GF-D8 (cell line): ENCODE measurements around the gene ZGRF1.
"Not testable (repeated sequence)": the region's sequence is repeated elsewhere in the genome, so short reads cannot be mapped to it uniquely, and the experiment has no call there.

Experiments
- DNase-seq: peaks from one replicate; lab custom pipeline; 2025; lab: John Stamatoyannopoulos, UW

ZGRF1 gene, protein sequence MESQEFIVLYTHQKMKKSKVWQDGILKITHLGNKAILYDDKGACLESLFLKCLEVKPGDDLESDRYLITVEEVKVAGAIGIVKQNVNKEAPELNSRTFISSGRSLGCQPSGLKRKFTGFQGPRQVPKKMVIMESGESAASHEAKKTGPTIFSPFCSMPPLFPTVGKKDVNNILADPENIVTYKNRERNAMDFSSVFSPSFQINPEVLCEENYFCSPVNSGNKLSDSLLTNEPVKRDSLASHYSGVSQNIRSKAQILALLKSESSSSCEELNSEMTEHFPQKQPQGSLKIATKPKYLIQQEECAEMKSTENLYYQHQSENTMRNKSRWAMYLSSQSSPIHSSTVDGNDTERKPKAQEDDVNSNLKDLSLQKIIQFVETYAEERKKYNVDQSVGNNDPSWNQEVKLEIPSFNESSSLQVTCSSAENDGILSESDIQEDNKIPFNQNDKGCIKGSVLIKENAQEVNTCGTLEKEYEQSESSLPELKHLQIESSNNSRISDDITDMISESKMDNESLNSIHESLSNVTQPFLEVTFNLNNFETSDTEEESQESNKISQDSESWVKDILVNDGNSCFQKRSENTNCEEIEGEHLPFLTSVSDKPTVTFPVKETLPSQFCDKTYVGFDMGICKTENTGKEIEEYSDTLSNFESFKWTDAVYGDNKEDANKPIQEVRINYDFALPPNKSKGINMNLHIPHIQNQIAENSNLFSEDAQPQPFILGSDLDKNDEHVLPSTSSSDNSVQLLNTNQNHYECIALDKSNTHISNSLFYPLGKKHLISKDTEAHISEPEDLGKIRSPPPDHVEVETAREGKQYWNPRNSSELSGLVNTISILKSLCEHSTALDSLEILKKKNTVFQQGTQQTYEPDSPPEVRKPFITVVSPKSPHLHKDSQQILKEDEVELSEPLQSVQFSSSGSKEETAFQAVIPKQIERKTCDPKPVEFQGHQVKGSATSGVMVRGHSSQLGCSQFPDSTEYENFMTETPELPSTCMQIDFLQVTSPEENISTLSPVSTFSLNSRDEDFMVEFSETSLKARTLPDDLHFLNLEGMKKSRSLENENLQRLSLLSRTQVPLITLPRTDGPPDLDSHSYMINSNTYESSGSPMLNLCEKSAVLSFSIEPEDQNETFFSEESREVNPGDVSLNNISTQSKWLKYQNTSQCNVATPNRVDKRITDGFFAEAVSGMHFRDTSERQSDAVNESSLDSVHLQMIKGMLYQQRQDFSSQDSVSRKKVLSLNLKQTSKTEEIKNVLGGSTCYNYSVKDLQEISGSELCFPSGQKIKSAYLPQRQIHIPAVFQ (N-terminal part only)

DNA sequence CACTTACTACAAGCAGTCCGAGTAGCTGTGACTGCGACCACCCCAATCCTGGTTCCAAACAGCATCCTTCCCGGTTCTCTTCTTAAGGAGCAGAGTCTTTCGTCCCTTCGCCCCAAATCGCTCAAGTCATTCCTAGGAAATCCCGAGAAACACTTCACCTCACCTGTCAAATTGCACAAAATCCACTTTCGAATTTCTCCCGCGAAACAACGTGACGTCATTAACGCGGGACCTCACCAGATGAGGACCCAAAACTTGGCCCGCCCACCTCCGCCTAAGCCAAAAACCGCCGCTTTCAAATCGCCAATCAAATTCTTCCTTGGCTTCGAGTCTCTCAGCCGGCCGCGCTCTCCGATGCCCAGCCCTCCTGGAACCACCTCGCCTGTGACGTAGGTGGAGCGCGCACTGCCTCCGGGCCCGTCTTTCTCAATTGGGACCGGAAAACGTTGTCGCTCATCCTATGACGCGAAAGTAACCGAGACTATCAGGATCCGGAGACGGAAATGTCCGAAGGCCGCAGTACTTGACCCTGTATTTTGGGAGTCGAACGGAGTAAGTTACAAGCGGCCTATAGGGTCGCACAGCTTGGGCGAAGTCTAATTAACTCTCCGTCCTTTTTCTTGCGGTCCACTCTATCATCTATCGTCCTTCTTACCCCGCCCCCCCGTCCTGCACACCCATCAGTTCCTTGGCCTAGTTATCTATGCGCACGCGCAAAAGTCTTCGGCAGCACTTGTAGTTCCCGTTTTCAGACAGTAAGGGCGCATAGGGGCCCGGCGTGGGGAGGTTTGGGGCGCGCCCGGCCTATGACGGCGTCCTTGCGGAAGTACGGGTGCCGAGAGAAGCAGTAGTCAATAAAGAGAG lies at the start of gene ZGRF1, which contains the start of gene LARP7:
ZGRF1 (minus strand) TSS at position 222 of the 864 bp plus-strand sequence. CDS start 3,733 bp downstream, outside the sequence.
LARP7 (plus strand) TSS at position 456 of the 864 bp plus-strand sequence. CDS start 7,527 bp downstream, outside the sequence.
- peak; percentile 96 for DNase-seq

DNA sequence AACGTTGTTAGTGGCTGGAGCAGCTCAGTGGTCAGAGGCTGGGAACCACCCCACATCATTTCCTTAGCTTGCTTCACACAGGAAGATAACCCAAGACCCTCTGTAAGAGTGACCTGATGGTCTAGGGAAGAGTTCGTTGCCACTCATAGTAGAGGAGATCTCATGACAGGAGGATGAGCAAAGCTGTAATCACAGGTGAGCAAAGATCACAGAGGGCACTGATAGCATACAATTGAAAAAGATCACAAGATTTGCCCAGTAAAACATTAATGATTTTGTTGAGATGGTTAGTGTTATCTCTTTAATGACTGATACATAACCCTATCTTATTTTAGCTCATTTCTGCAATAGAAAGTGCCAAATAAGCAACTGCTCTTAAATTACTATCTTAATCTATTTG lies 44.3 kb upstream of the ZGRF1 start:
- no peak for DNase-seq

DNA sequence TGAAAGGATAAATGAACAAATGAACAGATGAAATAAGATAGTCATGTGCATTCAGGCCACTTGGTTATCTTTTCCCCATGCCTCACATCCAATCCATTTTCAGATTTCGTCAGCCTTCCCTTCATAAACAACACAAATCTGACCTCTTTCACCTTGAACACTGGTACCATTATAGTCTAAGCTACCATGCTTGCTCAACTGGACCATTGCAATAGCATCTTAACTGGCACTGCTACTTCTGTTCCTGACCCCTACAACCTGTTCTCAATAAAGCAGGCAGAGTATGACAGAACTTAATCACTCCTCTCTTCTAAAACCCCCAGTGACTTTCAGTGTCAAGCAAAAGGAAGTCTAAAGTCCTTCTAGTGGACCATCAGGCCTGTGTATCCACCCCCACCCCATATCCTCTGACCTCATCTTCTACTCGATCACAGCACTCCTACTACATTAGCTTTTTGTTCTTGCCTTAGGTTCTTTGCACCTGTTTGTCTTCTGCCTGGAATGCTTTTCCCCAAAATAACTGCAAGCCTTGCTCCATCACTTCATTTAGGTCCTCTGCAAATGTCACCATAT lies 40.9 kb upstream of the ZGRF1 start:
- DNase-seq = no peak

DNA sequence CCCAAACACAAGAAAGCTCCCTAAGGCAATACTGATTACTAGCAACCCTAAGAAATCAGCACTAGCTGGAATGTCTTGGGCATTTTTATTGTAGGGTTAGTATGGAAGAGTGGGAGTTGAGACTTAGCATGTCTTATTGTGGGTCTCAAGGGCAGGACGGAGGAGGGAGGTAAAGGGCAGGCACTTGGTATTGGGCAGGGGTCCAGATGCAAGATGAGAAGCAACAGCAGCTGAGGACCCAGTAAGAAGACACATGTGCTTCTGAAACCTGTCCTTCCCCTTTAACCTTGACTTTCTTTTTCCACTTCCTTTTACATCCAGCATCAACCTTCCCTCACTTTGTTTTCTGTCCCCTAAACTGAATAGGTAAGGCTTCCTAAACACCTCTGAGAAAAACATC lies 37.7 kb upstream of the ZGRF1 start:
- DNase-seq = no peak

DNA sequence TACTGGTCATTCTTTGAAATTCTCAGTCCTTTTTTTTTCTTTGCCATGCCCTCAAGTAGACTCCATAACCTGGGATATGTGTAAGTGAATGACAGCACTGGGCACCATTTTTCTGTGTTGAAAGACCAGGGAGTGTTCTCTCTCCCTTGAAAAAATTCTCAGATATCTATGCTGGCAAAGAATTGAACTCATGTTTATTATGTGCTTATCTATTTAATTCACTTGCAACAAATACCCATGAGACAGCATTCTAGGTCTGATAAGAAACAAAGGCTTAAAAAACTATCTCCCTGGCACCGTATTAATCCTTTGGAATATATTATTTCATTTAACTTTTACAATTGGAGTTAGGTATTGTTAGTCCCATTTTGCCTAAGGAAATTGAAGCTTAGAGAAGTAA lies 37.0 kb upstream of the ZGRF1 start:
- no peak for DNase-seq

DNA sequence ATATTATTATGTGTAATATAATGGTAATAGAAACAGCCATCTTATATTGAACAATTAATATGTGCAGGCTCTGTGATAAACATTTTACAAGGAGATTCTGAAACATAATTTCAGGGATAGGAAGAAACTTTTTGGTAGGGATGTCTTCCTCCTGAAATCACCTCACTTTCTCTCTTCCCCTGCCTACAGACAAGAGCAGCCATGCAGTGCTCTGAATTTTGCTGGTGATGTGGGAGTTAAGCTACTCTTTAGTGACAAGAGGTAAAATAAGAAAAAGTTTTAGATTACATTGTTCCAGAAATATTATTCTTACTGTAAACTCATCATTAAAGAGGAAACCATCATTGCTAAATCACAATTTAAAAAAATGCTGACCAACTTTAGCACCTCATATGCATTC lies 36.4 kb upstream of the ZGRF1 start:
- no peak for DNase-seq

DNA sequence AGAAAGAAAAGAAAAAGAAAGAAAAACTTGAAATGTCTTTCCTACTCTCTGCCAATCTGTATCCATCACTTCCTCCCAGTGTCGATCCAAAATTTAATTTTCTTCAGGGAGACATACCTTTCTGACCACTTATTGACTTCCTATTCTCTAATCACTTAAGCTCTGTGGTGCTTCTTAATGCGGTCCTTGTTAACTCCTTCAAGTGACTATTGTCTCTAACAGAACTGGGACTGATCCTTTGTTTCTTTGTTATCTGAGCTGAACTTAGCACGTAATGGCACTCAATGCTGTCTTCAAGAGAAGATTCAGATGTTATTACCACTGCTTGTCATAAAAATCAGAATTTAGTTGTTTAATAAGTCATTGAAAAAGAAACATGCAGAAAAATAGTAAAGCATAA lies 31.4 kb upstream of the ZGRF1 start:
- no peak for DNase-seq

DNA sequence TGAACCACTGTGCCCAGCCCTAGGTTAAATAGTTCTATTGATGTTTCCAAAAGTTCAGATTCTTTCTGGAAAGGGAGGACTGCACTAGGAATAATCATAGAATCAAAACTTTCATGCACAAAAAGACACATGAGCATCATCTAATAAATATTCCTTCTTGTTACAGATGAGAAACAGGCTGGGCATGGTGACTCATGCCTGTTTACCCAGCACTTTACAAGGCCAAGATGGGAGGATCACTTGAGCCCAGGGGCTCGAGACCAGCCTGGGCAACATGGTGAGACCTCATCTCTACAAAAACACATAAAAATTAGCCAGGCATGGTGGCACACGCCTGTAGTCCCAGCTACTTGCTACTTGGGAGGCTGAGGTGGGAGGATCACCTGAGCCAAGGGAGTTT lies 27.9 kb upstream of the ZGRF1 start:
- no peak for DNase-seq

DNA sequence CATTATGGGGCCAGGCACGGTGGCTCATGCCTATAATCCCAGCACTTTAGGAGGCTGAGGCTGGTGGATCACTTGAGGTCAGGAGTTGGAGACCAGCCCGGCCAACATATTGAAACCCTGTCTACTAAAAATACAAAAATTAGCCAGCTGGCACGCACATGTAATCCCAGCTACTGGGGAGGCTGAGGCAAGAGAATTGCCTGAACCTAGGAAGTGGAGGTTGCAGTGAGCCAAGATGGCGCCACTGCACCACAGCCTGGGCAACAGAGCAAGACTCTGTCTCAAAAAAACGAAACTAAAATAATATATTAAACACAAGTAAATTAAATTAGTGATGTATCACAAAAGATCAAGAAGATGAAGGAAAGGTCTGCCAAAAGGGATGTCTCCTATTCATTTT lies 19.4 kb upstream of the ZGRF1 start:
- DNase-seq = not testable (repeated sequence)

DNA sequence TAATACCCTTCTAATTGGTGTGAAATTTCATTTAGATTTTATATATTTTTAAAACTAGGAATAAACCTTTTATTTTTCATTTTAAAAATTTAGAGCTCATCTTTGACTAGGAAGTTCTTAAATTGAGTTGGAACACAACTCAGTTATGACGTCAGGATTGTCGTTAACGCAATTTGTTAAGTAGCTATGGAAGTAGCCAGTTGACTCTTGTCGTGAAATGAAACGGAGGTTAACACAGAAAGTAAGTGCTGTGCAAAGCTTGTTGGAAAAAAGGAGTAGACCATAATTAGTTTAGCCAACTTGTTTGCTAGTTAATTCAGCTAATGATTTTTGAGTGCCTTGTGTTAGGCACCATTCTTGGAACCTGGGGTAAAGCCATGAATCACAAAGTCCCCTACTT lies 18.6 kb upstream of the ZGRF1 start:
- no peak for DNase-seq

DNA sequence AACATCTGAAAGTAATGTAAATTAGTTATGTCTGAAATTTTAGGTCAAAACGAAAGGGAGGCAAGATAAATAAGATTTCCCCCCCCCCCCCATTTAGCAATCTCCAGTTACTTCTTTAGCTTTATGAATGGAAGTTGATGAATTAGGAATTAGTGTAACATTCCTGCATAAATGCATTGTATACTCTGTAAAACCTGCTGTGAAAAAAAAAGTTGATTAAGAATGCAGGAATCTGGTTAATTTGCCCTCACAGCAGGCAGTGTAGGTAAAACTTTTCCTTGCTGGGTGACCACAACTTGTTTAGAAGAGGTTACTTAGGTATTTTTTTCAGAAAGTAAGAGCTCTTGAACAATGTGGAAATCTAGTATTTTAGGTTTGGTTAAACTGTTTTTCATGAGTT lies 15.5 kb upstream of the ZGRF1 start:
- no peak for DNase-seq

DNA sequence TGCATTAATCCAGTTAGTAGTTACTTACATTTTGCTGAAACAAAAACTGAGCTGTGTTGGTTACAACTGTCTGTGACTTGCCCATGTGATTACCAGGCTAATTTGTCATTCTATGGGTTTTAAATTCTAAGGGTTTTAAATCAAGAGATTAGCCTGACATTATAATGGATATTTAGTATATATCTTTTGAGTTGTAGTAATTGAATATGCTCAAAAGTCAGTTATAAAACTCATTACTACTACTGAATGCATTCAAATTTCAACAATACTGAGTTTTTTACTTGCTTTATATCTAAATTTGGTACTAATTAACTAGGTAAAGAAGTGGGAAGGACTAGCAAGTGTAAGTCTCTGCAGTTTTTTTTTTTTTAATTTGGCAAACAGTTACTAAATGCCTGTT lies 14.9 kb upstream of the ZGRF1 start:
- no peak for DNase-seq

DNA sequence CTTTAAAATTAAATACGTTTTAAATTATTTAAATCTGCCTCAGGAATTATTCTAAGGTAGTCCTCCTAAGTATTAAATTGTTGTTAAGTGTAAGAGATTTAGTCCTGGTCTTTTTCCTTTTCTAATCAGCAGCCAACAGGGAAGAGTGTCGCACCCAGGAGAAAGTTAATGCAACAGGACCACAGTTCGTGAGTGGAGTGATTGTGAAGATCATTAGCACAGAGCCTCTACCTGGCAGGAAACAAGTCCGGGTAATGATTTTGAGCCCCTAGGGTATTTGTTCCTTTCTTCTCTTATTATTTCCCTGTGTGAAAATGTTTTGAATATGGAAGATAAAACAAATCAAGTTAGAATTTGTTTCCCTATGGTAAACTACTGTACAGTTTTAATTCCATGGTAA lies 13.6 kb upstream of the ZGRF1 start:
- DNase-seq = no peak

DNA sequence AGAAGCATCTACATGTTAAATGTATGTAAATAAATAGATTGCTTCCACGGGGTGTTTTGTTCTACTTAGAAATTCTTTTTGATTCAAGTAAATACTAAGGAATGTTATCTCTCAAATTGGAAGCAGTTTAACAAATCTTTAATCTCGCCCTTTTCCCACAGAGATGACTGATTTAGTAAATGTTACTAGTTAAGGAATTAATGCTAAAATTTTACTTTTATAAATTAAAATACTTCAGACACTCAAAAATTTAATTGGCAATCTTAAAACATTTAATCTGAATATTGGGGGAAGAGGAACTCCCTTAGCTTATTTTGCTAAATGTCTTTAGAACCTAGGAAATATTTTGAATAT lies 12.3 kb upstream of the ZGRF1 start:
- DNase-seq = no peak

DNA sequence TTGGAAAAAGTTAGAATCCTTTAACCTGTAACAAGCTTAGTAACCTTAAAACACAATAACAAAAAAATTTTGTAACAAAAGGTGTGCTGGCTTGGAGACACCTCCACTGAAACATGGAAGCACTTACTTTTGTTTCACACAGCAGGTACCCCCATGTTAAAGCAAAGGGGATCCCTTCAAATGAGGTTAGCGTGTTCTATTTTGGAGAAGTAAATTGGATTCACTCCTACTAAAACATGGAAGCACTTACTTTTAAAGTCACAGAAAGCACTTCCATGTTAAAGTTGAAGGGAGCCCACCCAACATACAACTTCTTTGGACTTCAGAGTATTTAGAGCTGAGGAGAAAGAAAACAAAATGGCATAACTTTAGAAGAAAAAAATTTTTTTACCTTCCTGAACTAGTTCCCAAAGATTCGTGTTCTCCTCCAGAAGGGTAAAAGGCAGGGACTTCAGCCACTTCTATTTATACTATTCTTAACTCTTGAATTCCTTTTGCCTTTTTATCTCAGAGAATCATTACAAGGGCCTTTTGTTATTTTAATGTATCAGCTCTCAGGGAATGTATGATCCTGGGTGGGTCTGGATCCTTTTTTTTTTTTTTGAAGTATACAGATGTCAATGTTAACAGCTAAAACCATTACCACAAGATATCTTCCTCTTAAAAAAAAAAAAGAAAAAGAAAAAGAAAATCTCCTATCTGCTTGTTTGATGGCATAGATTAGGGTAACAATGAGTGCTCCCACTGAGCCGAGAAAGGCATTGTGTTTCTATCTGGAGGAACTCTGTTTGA lies 11.8 kb upstream of the ZGRF1 start:
- DNase-seq = no peak

DNA sequence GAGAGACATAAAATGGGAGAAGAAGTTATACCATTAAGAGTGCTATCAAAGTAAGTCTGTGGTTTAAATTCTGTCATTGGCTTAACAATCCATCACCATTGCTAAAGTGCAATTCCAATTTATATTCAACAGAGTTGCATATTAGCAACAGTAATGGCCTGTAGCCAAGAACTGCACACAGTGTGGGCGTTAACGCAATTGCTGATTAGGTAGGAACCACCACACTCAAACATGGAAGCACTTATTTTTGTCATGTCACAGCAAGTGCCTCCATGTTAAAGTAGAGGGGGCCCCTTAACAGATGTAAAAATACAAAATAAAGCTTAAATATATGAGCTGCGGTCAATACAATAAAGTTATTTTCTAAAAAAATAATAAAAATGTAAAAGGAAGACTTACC lies 11.1 kb upstream of the ZGRF1 start:
- no peak for DNase-seq

DNA sequence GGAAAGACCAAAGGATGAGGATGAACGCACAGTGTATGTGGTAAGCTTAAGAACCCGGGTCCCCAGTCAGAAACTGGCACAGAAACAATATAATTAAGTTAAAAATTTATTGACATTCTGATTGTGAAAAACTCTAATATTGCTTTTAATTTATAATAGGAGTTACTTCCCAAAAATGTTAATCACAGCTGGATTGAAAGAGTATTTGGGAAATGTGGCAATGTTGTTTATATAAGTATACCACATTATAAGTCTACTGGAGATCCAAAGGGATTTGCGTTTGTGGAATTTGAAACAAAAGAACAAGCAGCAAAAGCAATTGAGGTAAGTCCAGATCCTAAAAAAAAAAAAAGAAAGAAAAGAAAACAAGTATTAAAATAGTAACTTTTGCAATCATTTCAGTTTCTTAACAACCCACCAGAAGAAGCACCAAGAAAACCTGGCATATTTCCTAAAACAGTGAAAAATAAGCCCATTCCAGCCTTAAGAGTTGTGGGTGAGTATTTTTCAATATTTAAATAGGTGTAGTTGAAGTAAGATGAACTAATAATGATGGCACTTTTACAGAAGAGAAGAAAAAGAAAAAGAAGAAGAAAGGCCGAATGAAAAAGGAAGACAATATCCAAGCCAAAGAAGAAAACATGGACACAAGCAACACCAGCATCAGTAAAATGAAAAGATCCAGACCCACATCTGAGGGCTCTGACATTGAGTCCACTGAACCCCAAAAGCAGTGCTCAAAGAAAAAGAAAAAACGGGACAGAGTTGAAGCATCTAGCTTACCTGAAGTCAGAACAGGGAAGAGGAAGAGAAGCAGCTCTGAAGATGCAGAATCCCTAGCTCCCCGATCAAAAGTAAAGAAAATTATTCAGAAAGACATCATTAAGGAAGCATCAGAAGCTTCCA lies 10.2 kb upstream of the ZGRF1 start:
- no peak for DNase-seq

DNA sequence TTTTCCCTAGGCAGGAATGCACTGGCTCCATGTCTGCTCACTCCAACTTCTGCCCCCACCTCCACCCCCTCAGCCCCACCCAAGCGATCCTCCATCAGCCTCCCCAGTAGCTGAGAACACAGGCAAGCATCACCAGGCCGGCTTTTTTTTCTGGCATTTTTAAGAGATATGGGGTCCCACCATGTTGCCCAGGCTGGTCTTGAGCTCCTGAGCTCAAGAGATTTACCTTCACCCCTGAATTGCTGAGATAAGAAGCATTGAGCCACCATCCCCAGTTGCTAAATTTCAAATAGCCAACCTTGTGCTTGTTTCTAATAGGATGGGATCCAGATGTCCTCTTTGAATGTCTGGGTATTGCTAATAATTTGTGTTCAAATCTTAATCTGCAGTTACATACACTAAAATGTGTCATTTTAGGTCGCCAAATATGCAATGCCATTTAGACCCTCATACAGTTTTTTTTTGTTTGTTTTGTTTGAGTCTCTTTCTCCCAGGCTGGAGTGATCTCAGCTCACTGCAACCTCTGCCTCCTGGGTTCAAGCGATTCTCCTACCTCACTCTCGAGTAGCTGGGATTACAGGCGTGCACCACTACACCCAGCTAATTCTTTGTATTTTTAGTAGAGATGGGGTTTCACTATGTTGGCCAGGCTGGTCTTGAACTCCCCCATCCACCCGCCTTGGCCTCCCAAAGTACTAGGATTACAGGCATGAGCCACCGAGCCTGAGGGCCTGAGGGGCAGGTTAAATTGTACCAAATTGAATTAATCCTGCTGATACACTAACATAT lies 9.0 kb upstream of the ZGRF1 start:
- DNase-seq = no peak
